LNCAP (cell line): Measurements from ENCODE around the gene ATXN7.

ENCODE experiments used
- CTCF ChIP-seq: fragments of 450-650 bp; IDR thresholded peaks from 2 replicates; pipeline ENCODE4 v1.5.1; 2017; ENCODE audit warnings: mild to moderate bottlenecking

Gene ATXN7

DNA sequence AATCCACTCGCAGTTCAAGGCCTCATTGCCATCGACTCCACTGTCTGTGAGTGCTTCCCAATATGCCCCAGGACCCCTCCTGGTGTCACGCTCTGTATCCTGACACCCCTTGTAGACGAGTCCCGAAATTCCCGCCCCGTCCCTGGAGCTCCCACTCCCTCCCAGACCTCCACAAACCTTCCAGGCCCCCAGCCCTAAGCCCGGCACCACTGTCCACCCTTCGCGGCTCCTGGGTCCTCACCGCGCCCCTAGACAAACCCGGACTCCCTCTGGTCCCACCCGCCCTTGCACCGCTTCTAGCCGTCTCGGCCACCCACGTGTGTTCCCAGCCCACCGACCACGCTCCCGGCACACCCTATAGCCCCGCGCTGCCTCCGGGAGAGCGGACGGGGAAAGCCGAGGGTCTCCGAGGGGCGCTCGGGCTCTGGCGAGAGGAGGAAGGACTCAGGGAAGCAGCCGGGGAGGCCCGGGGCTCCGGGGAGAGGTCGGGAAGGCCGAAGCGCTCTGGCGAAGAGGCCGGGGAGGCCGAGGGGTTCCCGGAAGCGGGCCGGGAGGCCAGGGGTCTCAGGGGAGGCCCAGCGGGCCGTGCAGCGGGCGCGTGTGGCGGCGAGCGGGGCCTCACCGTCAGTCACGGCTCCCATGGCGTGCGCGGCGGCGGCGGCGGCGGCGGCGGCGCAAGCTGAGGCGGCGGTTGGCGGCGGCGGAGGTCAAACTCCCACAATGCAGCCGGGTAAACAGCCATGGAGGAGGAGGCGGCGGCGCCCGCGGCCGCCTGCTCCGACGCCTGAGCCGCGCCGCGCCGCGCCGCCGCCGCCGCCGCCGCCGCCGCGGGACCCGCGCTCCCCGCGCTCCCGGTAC is at the start of gene ATXN7, which contains the start of gene THOC7:
TSS of gene ATXN7 (plus strand) at position 718 of the 858 bp plus-strand sequence. CDS start 48,732 bp downstream, outside the sequence.
TSS of gene THOC7 (minus strand) at position 656 of the 858 bp plus-strand sequence. CDS start at position 641, 15 bp downstream.
- no peak for TF ChIP-seq CTCF

DNA sequence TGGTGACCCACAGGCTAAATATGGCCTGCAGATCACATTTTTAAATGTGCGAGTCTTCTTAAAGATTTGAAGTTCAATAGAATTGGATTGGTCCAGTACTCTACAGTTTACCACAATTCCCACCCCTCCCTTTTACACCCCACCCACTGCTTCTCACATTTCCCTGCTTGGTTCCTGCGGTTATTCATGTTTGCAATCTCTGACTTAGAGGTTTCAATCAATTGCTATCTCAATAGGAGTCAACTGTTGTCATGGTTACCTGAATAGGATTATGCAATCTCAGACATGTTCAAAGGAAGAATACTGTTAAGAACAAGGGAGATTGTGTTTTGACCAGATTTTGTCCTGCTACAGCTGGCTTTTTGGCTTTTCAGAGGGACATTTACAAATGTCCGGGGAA is 49.4 kb upstream of the ATXN7 start:
- no peak for TF ChIP-seq CTCF

GRCh38 chr3:63817225-63817624 is 46.4 kb upstream of the ATXN7 start:
- TF ChIP-seq CTCF = no peak

- peak; percentile 85 for TF ChIP-seq CTCF
These were observed 45.2 kb upstream of the ATXN7 start for GRCh38 chr3:63818282-63819150.

- no peak for TF ChIP-seq CTCF
These were observed 44.6 kb upstream of the ATXN7 start, which contains the start of gene C3orf49 for GRCh38 chr3:63819151-63819398. TSS of gene C3orf49 (plus strand) at chr3:63819299. CDS start at chr3:63819472, 173 bp downstream.

GRCh38 chr3:63824309-63824708 is 39.4 kb upstream of the ATXN7 start:
- TF ChIP-seq CTCF = no peak

GRCh38 chr3:63830526-63830925 is 33.1 kb upstream of the ATXN7 start:
- TF ChIP-seq CTCF = no peak
